Chondrocyte (in vitro differentiated cells): ENCODE data around the gene TRMT10A. TPM values are rescaled to one million over a fixed set of nuclear protein-coding genes. Genes with fewer than 3 reads are reported as not detected.

Source experiments
- DNase-seq: peaks from one replicate; pipeline ENCODE4 v3.0.0; 2021; ENCODE audit warnings: mixed read lengths, low spot score
- H3K27ac Mint-ChIP-seq: one replicate; pipeline ENCODE4 v1.8.0; 2021; ENCODE audit warnings: mild to moderate bottlenecking, moderate library complexity, mixed read lengths; ENCODE audit not compliant: unreplicated experiment
- H3K27me3 Mint-ChIP-seq: 2 replicates; pipeline ENCODE4 v1.8.0; 2021; ENCODE audit warnings: low read depth, mixed read lengths
- H3K36me3 Mint-ChIP-seq: 2 replicates; pipeline ENCODE4 v1.8.0; 2021; ENCODE audit warnings: low read depth, mixed read lengths
- H3K4me1 Mint-ChIP-seq: 2 replicates; pipeline ENCODE4 v1.8.0; 2021; ENCODE audit warnings: low read depth, mild to moderate bottlenecking, mixed read lengths
- H3K4me3 Mint-ChIP-seq: one replicate; pipeline ENCODE4 v1.8.0; 2021; ENCODE audit warnings: mild to moderate bottlenecking, moderate library complexity, mixed read lengths; ENCODE audit not compliant: unreplicated experiment
- H3K9me3 Mint-ChIP-seq: 2 replicates; pipeline ENCODE4 v1.8.0; 2021; ENCODE audit warnings: low read depth, mixed read lengths
- CTCF ChIP-seq: fragments of 200-600 bp; sonication (generic); IDR thresholded peaks from 2 replicates; pipeline ENCODE4 v1.5.0; 2021; ENCODE audit warnings: antibody characterized with exemption, mild to moderate bottlenecking, moderate library complexity
- total RNA-seq: library from RNA; stranded (reverse); gene quantifications from 3 replicates; pipeline ENCODE4 v1.2.1, GENCODE V29; 2021

Gene TRMT10A
- total RNA-seq, 1 donor from 2014 or later = 4.7 TPM

GRCh38 chr4:99587803-99588202, 24.0 kb upstream of the TRMT10A start:
- peaks cover 10% of the 10 kb centered on the region for H3K4me1 Mint-ChIP-seq
- no peak overlapping the region for H3K27ac Mint-ChIP-seq
- H3K4me3 Mint-ChIP-seq = no peak overlapping the region
- TF ChIP-seq CTCF = no peak
- H3K36me3 Mint-ChIP-seq = no peaks in the 10 kb centered on the region
- peaks cover 21% of the 10 kb centered on the region for H3K27me3 Mint-ChIP-seq
- H3K9me3 Mint-ChIP-seq = no peaks in the 10 kb centered on the region
- no peak for DNase-seq

GRCh38 chr4:99587309-99587708, 23.5 kb upstream of the TRMT10A start:
- peaks cover 10% of the 10 kb centered on the region for H3K4me1 Mint-ChIP-seq
- TF ChIP-seq CTCF = no peak
- H3K4me3 Mint-ChIP-seq = no peak overlapping the region
- H3K27ac Mint-ChIP-seq = no peak overlapping the region
- no peaks in the 10 kb centered on the region for H3K36me3 Mint-ChIP-seq
- H3K27me3 Mint-ChIP-seq = peaks cover 24% of the 10 kb centered on the region
- no peaks in the 10 kb centered on the region for H3K9me3 Mint-ChIP-seq
- DNase-seq = no peak

DNA sequence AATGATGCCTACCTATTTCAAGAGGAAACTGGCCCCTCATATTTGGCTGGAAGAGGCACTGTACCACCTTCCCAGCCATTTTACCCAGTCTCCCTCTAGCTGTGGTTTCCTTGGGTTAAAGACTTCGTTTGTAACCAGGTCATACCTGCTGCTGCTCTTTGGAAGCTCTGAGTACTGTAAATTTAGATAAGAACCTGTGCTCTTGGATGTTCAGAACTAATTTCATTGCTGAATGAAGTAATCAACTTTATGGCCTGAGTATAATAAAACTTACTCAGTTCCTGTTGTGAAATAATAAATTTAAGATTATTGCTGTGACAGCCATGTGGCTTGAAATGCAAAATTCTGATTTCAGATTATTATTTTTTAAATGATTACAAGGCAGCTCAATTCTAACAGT, 23.0 kb upstream of the TRMT10A start:
- no peak for TF ChIP-seq CTCF
- Mint-ChIP-seq H3K36me3 (no peaks in the 10 kb centered on the region), H3K9me3 (no peaks in the 10 kb centered on the region), H3K4me1 (peaks cover 10% of the 10 kb centered on the region), H3K4me3 (no peak overlapping the region), H3K27me3 (peaks cover 27% of the 10 kb centered on the region), H3K27ac (no peak overlapping the region)
- no peak for DNase-seq

- H3K4me1 Mint-ChIP-seq = peaks cover 10% of the 10 kb centered on the region
- peaks cover 29% of the 10 kb centered on the region for H3K27me3 Mint-ChIP-seq
- no peaks in the 10 kb centered on the region for H3K9me3 Mint-ChIP-seq
- H3K4me3 Mint-ChIP-seq = no peak overlapping the region
- H3K27ac Mint-ChIP-seq = no peak overlapping the region
- no peaks in the 10 kb centered on the region for H3K36me3 Mint-ChIP-seq
- DNase-seq = no peak
- TF ChIP-seq CTCF = no peak
Observed at GRCh38 chr4:99586322-99586721, 22.5 kb upstream of the TRMT10A start.

- no peak overlapping the region for H3K27ac Mint-ChIP-seq
- H3K4me1 Mint-ChIP-seq = peaks cover 10% of the 10 kb centered on the region
- no peak overlapping the region for H3K4me3 Mint-ChIP-seq
- no peak for TF ChIP-seq CTCF
- peaks cover 33% of the 10 kb centered on the region for H3K27me3 Mint-ChIP-seq
- no peaks in the 10 kb centered on the region for H3K36me3 Mint-ChIP-seq
- no peak for DNase-seq
- H3K9me3 Mint-ChIP-seq = no peaks in the 10 kb centered on the region
Observed at GRCh38 chr4:99585516-99585915, 21.7 kb upstream of the TRMT10A start.
